ENCODE measurements around the gene DKK3.

The DKK3 gene

GRCh38 chr11:12029738-12030363 lies 21.4 kb upstream of the DKK3 start:
- DNase-seq (ENCODE audit: low read depth), result no peak

DNA sequence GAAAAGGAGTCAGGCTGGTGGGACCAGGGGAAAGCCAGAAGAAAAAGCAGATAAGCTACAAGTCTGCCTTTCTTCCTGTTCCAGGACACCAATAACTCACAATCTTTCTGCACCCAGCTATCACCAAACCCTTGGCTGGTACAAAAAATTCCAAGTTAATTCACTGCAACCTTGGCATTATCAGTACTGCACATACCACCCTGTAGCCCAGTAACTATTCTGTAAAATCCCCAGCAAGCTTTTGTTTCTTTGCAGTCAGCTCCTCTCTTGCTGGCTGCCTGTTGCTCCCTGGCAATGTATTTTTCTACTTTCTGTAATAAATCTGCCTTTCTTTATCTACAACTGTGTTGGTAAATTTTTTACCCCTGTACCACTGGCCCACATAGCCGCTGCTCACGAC lies 20.7 kb upstream of the DKK3 start:
- DNase-seq (ENCODE audit: low read depth), result no peak

DNA sequence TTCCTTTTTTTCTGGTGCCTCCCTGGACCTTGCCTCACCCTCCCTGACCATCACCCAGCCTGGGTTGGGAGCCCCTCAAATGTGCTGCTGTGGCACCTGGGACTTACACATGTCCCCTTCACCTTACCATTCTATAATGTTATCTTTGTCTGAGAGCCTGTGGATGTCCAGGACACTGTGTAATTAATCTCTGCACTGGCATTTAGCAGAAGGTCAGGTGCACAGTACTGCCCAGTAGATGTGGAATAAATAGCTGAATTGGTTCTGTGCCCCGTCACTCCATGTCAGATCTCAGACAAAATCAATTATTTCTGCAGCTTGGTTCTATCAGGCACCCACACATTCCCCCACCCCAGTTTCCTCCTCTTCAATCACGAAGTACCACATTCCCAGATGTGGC lies 19.9 kb upstream of the DKK3 start:
- no peak for DNase-seq (ENCODE audit: low read depth)

DNA sequence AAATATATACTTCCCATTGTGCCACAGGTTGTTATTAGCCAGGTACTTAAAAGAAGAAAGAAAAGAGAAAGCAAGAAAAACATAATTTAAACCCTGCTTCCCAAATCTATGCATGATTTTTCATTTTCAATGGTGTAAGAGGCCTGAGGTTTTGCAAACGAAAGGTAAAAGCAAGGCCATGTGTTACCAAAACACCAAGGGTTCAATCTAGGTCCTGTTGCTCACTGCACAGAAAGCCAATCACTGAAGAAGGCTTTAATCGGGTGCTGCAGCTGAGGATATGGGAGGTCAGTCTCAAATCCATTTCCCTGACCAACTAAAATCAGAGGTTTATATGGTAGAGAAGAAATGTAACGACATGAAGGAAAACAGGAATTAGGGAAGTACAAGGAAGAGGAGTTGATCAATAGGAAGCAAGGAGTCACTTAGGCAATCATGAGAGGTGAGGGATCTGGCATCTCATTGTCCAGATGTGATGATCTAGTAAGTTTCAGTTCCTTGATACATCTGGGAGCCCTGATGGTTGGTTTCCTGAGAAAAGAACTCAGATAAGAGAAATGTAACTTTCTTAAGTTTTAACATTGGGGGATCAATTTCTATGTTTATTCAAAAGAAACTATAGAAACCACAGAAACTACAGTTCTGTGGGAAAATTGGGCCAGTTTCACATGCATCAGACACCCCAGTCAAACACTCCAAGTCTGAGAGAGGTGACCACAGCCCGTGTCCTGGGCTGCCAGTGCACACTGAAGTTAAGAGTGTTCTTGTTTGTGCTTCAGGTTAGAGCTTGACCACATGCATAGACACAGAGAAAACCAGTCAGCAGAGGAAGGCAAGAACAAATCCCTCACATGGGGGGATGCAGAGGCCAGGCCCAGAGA lies 18.1 kb upstream of the DKK3 start:
- no peak for DNase-seq (ENCODE audit: low read depth)

GRCh38 chr11:12024254-12024926 lies 16.0 kb upstream of the DKK3 start:
- no peak for DNase-seq (ENCODE audit: low read depth)

GRCh38 chr11:12023015-12023414 lies 14.6 kb upstream of the DKK3 start:
- no peak for DNase-seq (ENCODE audit: low read depth)

DNA sequence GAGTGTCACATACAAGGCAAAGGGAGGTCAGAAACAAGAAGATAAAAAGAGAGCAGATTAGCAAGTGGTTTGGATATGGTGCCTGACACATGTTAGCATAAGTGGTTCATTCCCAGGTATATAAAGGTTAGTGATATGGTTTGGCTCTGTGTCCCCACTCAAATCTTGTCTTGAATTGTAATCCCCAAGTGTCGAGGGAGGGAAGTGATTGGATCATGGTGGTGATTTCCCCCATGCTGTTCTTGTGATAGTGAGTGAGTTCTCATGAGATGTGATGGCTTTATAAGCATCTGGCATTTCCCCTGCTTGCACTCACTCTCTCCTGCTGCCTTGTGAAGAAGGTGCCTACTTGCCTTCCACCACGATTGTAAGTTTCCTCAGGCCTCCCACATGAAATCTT lies 12.1 kb upstream of the DKK3 start:
- DNase-seq (ENCODE audit: low read depth), result no peak

DNA sequence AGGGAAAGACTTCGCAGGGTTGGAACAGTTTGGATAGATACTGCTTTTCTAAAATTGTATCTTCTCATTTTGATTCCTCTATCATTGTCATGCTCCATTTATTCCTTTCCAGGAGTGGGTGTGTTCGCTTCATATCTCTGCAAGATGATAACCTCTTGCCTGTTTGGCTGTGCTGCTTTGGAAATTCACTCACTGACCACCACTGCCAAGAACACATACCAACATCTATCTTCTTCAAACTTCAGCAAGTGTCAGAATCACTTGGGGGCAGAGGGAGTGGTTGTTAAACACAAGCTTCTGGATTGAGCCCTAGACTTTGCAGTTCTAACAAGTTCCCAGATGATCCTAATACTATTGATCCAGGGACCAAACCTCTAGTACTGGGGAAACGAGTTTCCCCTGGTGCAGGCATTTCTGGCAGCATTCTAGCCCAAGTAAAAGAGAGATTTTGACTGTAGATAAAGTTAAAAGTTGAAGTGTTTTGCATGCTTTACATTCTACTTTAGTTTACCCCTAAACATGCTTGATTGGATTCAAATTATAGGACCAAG lies 11.5 kb upstream of the DKK3 start:
- no peak for DNase-seq (ENCODE audit: low read depth)

DNA sequence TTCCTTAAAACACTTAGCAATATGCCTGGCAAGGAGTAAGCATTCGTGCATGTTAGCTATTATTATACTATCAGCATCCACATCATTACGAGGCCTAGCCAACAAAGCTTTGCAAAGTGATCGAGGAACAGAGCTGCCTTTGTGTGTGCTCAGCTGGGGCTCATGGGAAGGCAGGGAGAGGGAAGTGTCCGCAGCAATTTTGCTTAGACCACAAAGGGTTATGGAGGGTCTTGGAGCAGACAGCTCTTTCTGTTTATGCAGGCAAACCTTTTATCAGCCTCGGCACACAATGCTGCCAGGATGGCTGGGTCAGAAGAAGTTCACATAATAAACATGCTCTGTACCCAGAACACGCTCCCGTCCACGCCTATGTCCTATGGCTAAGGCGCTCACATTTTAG lies 10.9 kb upstream of the DKK3 start:
- no peak for DNase-seq (ENCODE audit: low read depth)

- DNase-seq (ENCODE audit: low read depth), result no peak
Observed at GRCh38 chr11:12017865-12018453, 9.5 kb upstream of the DKK3 start.

- no peak for DNase-seq (ENCODE audit: low read depth)
Observed at GRCh38 chr11:12017243-12017678, 8.8 kb upstream of the DKK3 start.

DNA sequence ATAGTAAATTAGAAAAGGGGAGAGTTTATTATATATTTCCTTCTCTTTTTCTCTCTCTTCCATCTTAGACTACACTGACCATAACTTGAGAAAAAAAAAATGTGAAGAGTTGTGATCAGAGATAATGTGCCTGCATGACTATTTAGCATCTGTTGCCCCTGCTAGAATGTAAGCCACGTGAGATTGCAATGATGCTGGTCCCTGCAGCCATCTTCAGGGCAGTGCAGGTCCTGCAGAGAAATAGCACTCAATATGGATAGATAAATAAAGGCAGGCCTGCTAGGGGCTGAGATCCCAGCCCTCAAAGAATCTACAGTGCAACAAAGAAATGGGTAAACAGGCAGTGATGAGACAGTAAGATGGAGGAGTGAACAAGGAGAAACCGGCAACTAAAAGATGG lies 7.8 kb upstream of the DKK3 start:
- no peak for DNase-seq (ENCODE audit: low read depth)

DNA sequence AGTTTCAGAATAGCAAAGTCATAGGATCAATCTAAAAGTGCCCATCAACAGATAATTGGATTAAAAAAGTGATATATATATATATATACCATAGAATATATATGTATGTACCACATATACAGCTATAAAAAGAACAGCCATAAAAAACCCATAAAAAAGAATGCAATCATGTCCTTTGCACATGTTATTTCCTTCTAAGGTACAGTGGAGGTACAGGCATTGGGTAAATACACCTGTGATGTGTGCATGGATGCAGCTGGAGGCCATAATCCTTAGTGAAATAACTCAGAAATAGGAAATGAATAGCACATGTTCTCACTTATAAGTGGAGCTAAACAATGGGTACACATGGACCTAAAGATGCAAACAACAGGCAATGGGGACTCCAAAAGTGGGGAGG lies 7.1 kb upstream of the DKK3 start:
- no peak for DNase-seq (ENCODE audit: low read depth)

DNA sequence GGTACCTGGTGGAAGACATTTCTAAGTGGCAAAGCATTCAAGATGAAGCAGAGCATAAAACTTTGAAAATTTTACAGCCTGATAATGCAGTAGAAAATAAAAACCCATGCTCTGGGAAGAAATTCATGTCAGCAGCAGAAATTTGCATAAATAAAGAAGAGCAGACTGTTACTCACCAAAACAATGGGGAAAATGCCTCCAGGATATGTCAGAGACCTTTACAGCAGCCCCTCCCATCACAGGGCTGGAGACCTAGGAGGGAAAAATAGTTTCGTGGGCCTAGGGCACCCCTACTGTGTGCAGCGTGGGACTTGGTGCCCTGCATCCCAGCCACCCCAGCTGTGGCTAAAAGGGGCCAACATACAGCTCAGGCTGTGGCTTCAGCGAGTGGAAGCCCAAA lies 5.4 kb upstream of the DKK3 start:
- DNase-seq (ENCODE audit: low read depth), result no peak

- no peak for DNase-seq (ENCODE audit: low read depth)
Observed at GRCh38 chr11:12009617-12010321, 1.3 kb upstream of the DKK3 start.

DNA sequence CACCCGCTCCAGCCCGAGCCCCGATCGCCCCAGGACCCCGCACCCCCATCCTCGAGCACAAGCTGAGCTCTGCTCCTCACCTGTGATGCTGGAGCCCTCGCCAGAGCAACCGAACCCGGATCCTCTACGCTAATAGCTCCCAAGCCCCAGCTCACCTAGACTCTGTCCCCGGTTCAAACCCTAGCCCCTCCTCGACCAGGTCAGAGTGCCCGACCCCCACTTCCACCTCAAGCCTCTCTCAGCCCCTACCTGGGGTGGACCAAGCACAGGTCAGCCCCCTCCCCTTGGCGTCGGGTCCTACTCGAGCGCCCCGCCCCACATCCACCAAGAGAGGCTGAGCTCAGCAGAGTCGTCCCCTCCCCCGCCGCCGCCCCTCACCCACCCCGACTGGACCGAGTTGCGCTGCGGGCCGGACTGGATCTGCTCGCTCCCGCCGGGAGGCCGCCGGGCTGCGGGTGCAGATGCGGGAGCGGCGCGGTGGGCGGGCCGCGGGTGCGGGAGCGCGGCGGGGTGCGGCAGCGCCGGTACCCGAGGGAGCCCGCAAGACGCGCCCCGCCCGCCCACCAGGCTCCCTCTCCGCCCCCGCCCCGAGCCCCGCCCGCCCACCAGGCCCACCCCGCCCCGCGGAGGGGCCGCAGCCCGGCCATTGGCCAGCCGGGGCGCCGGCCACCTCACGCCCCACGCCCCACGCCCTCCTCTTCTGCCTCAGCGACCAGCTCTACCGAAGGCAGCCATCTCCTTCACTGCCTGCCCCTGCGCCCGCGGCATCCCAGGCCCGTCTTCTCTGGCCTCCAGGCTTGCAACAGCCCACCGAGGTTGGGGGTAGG lies 577 bp upstream of the DKK3 start:
- no peak for DNase-seq (ENCODE audit: low read depth)

GRCh38 chr11:12007230-12007593 lies 1.2 kb downstream of the DKK3 start:
- DNase-seq (ENCODE audit: low read depth), result no peak

GRCh38 chr11:12006552-12007229 lies 1.7 kb downstream of the DKK3 start:
- no peak for DNase-seq (ENCODE audit: low read depth)

GRCh38 chr11:12005476-12005875 lies 3.0 kb downstream of the DKK3 start:
- DNase-seq (ENCODE audit: low read depth), result no peak

- DNase-seq (ENCODE audit: low read depth), result no peak
Observed at GRCh38 chr11:12005061-12005460, 3.4 kb downstream of the DKK3 start.
